ENCODE data around the gene PTGDR.

Gene PTGDR

DNA sequence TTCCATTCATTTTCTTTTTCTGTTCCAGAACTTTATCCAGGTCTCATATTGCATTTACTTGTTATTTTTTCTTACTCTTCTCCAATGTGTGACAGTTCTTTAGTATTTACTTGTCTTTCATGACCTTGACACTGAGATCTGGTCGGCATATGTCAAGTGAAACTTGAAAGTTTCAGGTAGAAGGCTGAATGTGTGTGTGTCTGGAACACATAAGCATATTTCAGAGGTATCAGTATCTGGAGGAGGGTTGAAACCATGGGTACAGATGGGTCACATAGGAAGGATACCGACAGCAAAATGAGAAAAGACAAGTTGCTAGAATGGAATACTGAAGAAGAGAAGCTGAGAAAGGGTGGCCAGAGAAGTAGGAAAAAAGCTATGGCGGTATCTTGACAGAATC lies 22.5 kb upstream of the PTGDR start:
- TF ChIP-seq TEAD4 (IDR thresholded peaks at IDR 0.05) (no peak), FOXM1 (IDR thresholded peaks at IDR 0.05; ENCODE audit: borderline replicate concordance, low read depth) (no peak)

DNA sequence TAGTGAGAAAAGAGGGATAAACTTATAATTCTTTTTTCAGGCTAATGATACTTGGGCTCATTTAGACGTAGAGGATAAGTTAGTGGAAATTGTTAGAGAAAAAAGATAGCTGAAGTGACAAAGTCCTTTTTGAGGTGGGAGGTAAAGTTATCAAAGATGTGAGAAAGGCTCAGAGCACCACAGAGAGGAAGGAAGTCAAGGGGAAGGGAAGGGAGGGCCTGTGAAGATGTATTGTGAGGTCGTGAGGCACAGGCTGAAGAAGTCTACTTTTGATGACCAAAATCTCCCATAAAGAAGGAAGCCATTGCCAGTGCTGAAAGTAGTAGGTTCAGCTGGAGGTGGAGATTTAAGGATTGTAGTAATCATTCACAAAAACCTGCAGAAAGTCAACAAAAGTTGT lies 19.4 kb upstream of the PTGDR start:
- no peak for TF ChIP-seq CREB1 (IDR thresholded peaks at IDR 0.05; ENCODE audit: low read depth)
- no peak for TF ChIP-seq CEBPB (IDR thresholded peaks at IDR 0.05)
- TF ChIP-seq, protein P1, sequence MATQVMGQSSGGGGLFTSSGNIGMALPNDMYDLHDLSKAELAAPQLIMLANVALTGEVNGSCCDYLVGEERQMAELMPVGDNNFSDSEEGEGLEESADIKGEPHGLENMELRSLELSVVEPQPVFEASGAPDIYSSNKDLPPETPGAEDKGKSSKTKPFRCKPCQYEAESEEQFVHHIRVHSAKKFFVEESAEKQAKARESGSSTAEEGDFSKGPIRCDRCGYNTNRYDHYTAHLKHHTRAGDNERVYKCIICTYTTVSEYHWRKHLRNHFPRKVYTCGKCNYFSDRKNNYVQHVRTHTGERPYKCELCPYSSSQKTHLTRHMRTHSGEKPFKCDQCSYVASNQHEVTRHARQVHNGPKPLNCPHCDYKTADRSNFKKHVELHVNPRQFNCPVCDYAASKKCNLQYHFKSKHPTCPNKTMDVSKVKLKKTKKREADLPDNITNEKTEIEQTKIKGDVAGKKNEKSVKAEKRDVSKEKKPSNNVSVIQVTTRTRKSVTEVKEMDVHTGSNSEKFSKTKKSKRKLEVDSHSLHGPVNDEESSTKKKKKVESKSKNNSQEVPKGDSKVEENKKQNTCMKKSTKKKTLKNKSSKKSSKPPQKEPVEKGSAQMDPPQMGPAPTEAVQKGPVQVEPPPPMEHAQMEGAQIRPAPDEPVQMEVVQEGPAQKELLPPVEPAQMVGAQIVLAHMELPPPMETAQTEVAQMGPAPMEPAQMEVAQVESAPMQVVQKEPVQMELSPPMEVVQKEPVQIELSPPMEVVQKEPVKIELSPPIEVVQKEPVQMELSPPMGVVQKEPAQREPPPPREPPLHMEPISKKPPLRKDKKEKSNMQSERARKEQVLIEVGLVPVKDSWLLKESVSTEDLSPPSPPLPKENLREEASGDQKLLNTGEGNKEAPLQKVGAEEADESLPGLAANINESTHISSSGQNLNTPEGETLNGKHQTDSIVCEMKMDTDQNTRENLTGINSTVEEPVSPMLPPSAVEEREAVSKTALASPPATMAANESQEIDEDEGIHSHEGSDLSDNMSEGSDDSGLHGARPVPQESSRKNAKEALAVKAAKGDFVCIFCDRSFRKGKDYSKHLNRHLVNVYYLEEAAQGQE (IDR thresholded peaks at IDR 0.05; ENCODE audit: low read depth): no peak
- TF ChIP-seq RAD21 (IDR thresholded peaks at IDR 0.05; ENCODE audit: low read depth): no peak
- no peak for TF ChIP-seq EGR1 (IDR thresholded peaks at IDR 0.05)
- TF ChIP-seq TCF12 (IDR thresholded peaks at IDR 0.05; ENCODE audit: low read depth): no peak
- TF ChIP-seq FOXM1 (IDR thresholded peaks at IDR 0.05; ENCODE audit: borderline replicate concordance, low read depth): no peak
- TF ChIP-seq YY1 (IDR thresholded peaks at IDR 0.05; ENCODE audit: low read depth): no peak
- TF ChIP-seq, protein P2, sequence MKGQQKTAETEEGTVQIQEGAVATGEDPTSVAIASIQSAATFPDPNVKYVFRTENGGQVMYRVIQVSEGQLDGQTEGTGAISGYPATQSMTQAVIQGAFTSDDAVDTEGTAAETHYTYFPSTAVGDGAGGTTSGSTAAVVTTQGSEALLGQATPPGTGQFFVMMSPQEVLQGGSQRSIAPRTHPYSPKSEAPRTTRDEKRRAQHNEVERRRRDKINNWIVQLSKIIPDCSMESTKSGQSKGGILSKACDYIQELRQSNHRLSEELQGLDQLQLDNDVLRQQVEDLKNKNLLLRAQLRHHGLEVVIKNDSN (IDR thresholded peaks at IDR 0.05): no peak

DNA sequence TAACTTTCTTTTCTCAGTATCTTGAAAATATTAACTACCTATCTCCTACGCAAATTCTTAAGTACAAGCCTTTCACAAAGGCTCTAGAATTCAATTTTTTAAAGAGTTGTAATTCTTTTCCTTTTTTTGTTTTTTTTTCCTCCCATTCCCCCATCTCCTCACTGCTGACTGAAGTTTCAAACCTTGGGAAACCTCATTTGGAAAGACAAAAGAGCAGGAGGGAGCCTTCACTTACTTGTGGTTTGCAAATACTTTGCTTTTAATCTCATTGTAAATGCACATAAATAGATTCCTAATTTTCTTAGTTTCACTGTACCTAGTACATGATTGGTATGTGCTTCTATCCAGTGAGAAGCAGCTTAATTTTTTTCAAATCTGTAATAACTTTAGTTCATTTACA lies 15.8 kb upstream of the PTGDR start:
- TF ChIP-seq, protein P3, sequence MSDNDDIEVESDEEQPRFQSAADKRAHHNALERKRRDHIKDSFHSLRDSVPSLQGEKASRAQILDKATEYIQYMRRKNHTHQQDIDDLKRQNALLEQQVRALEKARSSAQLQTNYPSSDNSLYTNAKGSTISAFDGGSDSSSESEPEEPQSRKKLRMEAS (IDR thresholded peaks at IDR 0.05): no peak
- TF ChIP-seq FOXM1 (IDR thresholded peaks at IDR 0.05; ENCODE audit: borderline replicate concordance, low read depth) (no peak), TCF12 (IDR thresholded peaks at IDR 0.05; ENCODE audit: low read depth) (no peak)

DNA sequence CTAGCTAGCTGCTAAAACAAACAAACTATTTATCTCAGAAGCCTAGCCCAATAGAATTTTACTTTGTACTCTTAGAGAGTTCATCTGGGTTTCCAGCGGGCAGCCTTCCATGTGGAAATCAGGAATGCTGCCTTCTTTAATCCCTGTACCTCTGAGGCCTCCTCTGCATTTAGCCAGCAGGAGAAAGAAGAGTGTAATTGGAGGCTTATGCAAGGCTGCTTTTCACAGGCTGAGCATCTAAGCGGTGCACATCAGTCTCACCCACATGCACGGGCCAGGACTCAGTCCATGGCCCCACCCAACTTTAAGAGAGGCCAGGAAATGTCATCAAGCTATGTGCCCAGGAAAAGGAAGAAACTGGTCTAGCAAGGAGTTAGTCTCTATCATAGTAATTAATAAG lies 14.0 kb upstream of the PTGDR start:
- TF ChIP-seq TCF12 (IDR thresholded peaks at IDR 0.05; ENCODE audit: low read depth): no peak
- TF ChIP-seq EGR1 (IDR thresholded peaks at IDR 0.05): no peak
- TF ChIP-seq YY1 (IDR thresholded peaks at IDR 0.05; ENCODE audit: low read depth): no peak
- TF ChIP-seq EP300 (IDR thresholded peaks at IDR 0.05; ENCODE audit: borderline replicate concordance): no peak
- TF ChIP-seq NFIC (IDR thresholded peaks at IDR 0.05): no peak
- TF ChIP-seq TAF1 (IDR thresholded peaks at IDR 0.05; ENCODE audit: low read depth): no peak
- TF ChIP-seq, protein P3 (IDR thresholded peaks at IDR 0.05): no peak
- TF ChIP-seq, protein P2 (IDR thresholded peaks at IDR 0.05): no peak

DNA sequence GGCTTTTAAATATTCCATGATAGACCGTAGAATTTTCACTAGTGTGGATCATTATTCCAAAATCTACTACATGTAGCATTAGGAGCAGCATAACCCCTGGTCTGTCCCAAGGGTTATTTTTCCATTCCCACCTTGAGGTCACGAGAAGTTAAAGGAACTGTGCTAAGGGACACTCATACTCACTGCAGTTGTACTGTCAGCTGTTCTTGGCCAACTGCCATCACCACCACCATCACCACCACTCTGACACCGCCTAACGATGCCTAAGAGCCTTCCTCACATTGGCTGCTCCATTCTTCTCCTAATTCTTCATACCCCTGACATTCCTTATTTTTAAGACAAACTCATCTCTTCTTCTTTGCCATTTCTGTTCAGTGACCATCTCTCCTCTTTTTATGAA lies 13.4 kb upstream of the PTGDR start:
- TF ChIP-seq ZBTB7A (IDR thresholded peaks at IDR 0.05; ENCODE audit: low read depth) (no peak), NFIC (IDR thresholded peaks at IDR 0.05) (no peak), TEAD4 (IDR thresholded peaks at IDR 0.05) (no peak), YY1 (IDR thresholded peaks at IDR 0.05; ENCODE audit: low read depth) (no peak), RAD21 (IDR thresholded peaks at IDR 0.05; ENCODE audit: low read depth) (no peak), FOXM1 (IDR thresholded peaks at IDR 0.05; ENCODE audit: borderline replicate concordance, low read depth) (no peak), TCF12 (IDR thresholded peaks at IDR 0.05; ENCODE audit: low read depth) (no peak), TAF1 (IDR thresholded peaks at IDR 0.05; ENCODE audit: low read depth) (no peak), CREB1 (IDR thresholded peaks at IDR 0.05; ENCODE audit: low read depth) (no peak), CEBPB (IDR thresholded peaks at IDR 0.05) (no peak), EP300 (IDR thresholded peaks at IDR 0.05; ENCODE audit: borderline replicate concordance) (no peak), EGR1 (IDR thresholded peaks at IDR 0.05) (no peak)
- TF ChIP-seq, protein P2 (IDR thresholded peaks at IDR 0.05): no peak
- TF ChIP-seq, protein P3 (IDR thresholded peaks at IDR 0.05): no peak
- TF ChIP-seq, protein P1 (IDR thresholded peaks at IDR 0.05; ENCODE audit: low read depth): no peak

DNA sequence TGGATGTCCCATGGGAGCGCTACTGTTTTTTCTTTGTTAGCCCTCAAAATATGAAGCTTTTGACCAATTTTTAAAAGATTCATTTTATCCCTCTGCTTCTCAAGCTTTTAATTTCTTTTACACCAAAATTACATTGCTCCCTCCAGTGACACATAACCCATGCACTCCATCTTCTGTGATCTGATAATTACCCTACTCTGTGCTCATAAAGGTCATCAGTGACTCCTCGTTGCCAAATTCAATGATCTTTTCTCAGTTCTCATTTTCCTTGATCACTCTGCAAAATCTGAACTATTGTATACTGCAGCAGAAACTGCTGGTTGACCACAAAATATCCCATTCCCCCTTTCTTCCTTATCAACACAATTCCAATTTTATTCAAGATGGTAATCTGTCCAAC lies 8.7 kb upstream of the PTGDR start:
- TF ChIP-seq CREB1 (IDR thresholded peaks at IDR 0.05; ENCODE audit: low read depth) (no peak), EGR1 (IDR thresholded peaks at IDR 0.05) (no peak), CEBPB (IDR thresholded peaks at IDR 0.05) (no peak), EP300 (IDR thresholded peaks at IDR 0.05; ENCODE audit: borderline replicate concordance) (no peak), RAD21 (IDR thresholded peaks at IDR 0.05; ENCODE audit: low read depth) (no peak), ZBTB7A (IDR thresholded peaks at IDR 0.05; ENCODE audit: low read depth) (no peak), FOXM1 (IDR thresholded peaks at IDR 0.05; ENCODE audit: borderline replicate concordance, low read depth) (no peak), YY1 (IDR thresholded peaks at IDR 0.05; ENCODE audit: low read depth) (no peak), TEAD4 (IDR thresholded peaks at IDR 0.05) (no peak), TAF1 (IDR thresholded peaks at IDR 0.05; ENCODE audit: low read depth) (no peak), TCF12 (IDR thresholded peaks at IDR 0.05; ENCODE audit: low read depth) (no peak), NFIC (IDR thresholded peaks at IDR 0.05) (no peak)
- TF ChIP-seq, protein P2 (IDR thresholded peaks at IDR 0.05): no peak
- TF ChIP-seq, protein P1 (IDR thresholded peaks at IDR 0.05; ENCODE audit: low read depth): no peak
- TF ChIP-seq, protein P3 (IDR thresholded peaks at IDR 0.05): no peak

All from Ishikawa (cell line).